OCI-LY1 (cell line): Measurements from ENCODE around the gene MGST3.
"Not testable (repeated sequence)": the region's sequence is repeated elsewhere in the genome, so short reads cannot be mapped to it uniquely, and the experiment has no call there.

ENCODE experiments used
- H2AFZ ChIP-seq: fragments of 200-600 bp; sonication (generic), shearing (Covaris generic); 2 replicates; pipeline ENCODE4 v1.6.0; 2014; ENCODE audit warnings: antibody characterized with exemption, mild to moderate bottlenecking, low read length
- H3F3A ChIP-seq: fragments of 200-600 bp; sonication (generic), shearing (Covaris generic); 2 replicates; pipeline ENCODE4 v1.6.0; 2014; ENCODE audit warnings: mild to moderate bottlenecking, antibody characterized with exemption, low read length, moderate library complexity; ENCODE audit not compliant: insufficient read depth
- H3K27ac ChIP-seq: fragments of 200-600 bp; sonication (generic); 2 replicates; pipeline ENCODE4 v1.5.1; 2014; ENCODE audit warnings: low read length, mixed run types, mild to moderate bottlenecking, low read depth; ENCODE audit not compliant: poor library complexity, severe bottlenecking
- H3K27me3 ChIP-seq: fragments of 200-600 bp; sonication (generic); 2 replicates; pipeline ENCODE4 v1.6.0; 2014; ENCODE audit warnings: antibody characterized with exemption, mild to moderate bottlenecking, low read length, moderate library complexity; ENCODE audit not compliant: insufficient read depth
- H3K36me3 ChIP-seq: fragments of 200-600 bp; sonication (generic); 2 replicates; pipeline ENCODE4 v1.6.1; 2014; ENCODE audit warnings: mild to moderate bottlenecking, antibody characterized with exemption, low read length, moderate library complexity, mixed read lengths; ENCODE audit not compliant: insufficient read depth
- H3K4me1 ChIP-seq: fragments of 200-600 bp; sonication (generic); 2 replicates; pipeline ENCODE4 v1.5.1; 2014; ENCODE audit warnings: mild to moderate bottlenecking, low read length, moderate library complexity; ENCODE audit not compliant: insufficient read depth, severe bottlenecking
- H3K4me2 ChIP-seq: fragments of 200-600 bp; sonication (generic), shearing (Covaris generic); 2 replicates; pipeline ENCODE4 v1.6.1; 2014; ENCODE audit warnings: low read length
- H3K4me3 ChIP-seq: fragments of 200-600 bp; sonication (generic); 2 replicates; pipeline ENCODE4 v1.5.1; 2014; ENCODE audit warnings: low read length, low read depth, mild to moderate bottlenecking, mixed read lengths; ENCODE audit not compliant: poor library complexity, severe bottlenecking
- H3K79me2 ChIP-seq: fragments of 200-600 bp; shearing (Covaris generic); 2 replicates; pipeline ENCODE4 v1.6.1; 2016; ENCODE audit warnings: mixed run types, low read length, mixed read lengths; ENCODE audit not compliant: insufficient read depth
- H3K9ac ChIP-seq: fragments of 200-600 bp; sonication (generic), shearing (Covaris generic); 2 replicates; pipeline ENCODE4 v1.6.1; 2014; ENCODE audit warnings: mild to moderate bottlenecking, low read length, mixed read lengths
- H3K9me2 ChIP-seq: fragments of 200-600 bp; sonication (generic), shearing (Covaris generic); 2 replicates; pipeline ENCODE4 v1.6.1; 2014; ENCODE audit warnings: low read depth, mild to moderate bottlenecking, low read length, mixed read lengths
- H3K9me3 ChIP-seq: fragments of 200-600 bp; shearing (Covaris generic); 2 replicates; pipeline ENCODE4 v1.6.1; 2014; ENCODE audit warnings: low read length, mixed read lengths
- H4K20me1 ChIP-seq: fragments of 200-600 bp; sonication (generic), shearing (Covaris generic); 2 replicates; pipeline ENCODE4 v1.6.0; 2016; ENCODE audit warnings: mild to moderate bottlenecking, low read length; ENCODE audit not compliant: insufficient read depth
- CTCF ChIP-seq: fragments of 200-600 bp; sonication (generic), shearing (Covaris generic); IDR thresholded peaks from 2 replicates; pipeline ENCODE4 v1.5.1; 2017; ENCODE audit warnings: mild to moderate bottlenecking, antibody characterized with exemption, low read length, moderate library complexity, mixed read lengths
- EZH2 ChIP-seq: fragments of 200-600 bp; sonication (generic), shearing (Covaris generic); IDR thresholded peaks from 2 replicates; pipeline ENCODE4 v1.8.0; 2017; ENCODE audit warnings: borderline replicate concordance, mixed run types, mild to moderate bottlenecking, antibody characterized with exemption, low read length, moderate library complexity, mixed read lengths

The MGST3 gene

GRCh38 chr1:165678509-165678908 is 47.5 kb downstream of the MGST3 start:
- TF ChIP-seq EZH2: no peak
- no peak for TF ChIP-seq CTCF
- Histone ChIP-seq H3K9ac (no peak overlapping the region), H3K27ac (no peak overlapping the region), H3K4me3 (no peak overlapping the region), H3K36me3 (peaks cover 74% of the 10 kb centered on the region), H3K27me3 (no peaks in the 10 kb centered on the region), H3K79me2 (no peaks in the 10 kb centered on the region), H2AFZ (no peak overlapping the region), H4K20me1 (no peaks in the 10 kb centered on the region), H3F3A (no peaks in the 10 kb centered on the region), H3K4me1 (no peaks in the 10 kb centered on the region), H3K9me3 (no peaks in the 10 kb centered on the region), H3K4me2 (no peak overlapping the region), H3K9me2 (no peaks in the 10 kb centered on the region)

GRCh38 chr1:165679282-165680036 is 48.4 kb downstream of the MGST3 start:
- Histone ChIP-seq H3K4me2 (no peak overlapping the region), H2AFZ (no peak overlapping the region), H3K27me3 (no peaks in the 10 kb centered on the region), H3K9ac (no peak overlapping the region), H3K4me1 (no peaks in the 10 kb centered on the region), H3K4me3 (no peak overlapping the region), H3K27ac (no peak overlapping the region), H3K79me2 (no peaks in the 10 kb centered on the region), H3K36me3 (peaks cover 77% of the 10 kb centered on the region), H3K9me3 (no peaks in the 10 kb centered on the region), H3K9me2 (no peaks in the 10 kb centered on the region), H4K20me1 (no peaks in the 10 kb centered on the region), H3F3A (no peaks in the 10 kb centered on the region)
- TF ChIP-seq CTCF (peak; percentile 15; the same call in 1 of the 2 replicates), EZH2 (no peak)

DNA sequence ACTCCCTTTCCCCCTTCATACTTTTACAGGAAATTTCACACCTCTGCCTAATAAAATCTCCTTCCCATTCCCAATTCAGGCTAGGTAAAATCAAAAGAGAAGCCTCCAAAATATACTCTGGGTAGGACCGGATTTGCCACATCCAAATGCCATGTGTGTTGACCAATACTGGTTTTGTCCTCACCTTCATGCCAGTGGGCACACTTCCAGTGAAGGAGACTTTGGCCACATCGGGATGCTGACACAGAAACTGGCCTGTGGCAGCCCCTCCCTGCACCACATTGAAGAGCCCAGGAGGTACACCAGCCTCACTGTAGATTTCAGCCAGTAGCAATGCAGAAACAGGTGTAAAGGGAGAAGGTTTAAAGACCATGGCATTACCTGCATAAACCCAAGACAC is 49.3 kb downstream of the MGST3 start:
- Histone ChIP-seq H3K4me3 (no peak overlapping the region), H3K36me3 (peaks cover 78% of the 10 kb centered on the region), H2AFZ (no peak overlapping the region), H4K20me1 (no peaks in the 10 kb centered on the region), H3K4me2 (no peak overlapping the region), H3K27me3 (no peaks in the 10 kb centered on the region), H3K4me1 (no peaks in the 10 kb centered on the region), H3K9ac (no peak overlapping the region), H3K27ac (no peak overlapping the region), H3F3A (no peaks in the 10 kb centered on the region), H3K79me2 (0 out of 2 replicates have a peak, but pooled peaks cover 2% of the 10 kb centered on the region), H3K9me3 (no peaks in the 10 kb centered on the region), H3K9me2 (no peaks in the 10 kb centered on the region)
- TF ChIP-seq EZH2 (no peak), CTCF (no peak)

DNA sequence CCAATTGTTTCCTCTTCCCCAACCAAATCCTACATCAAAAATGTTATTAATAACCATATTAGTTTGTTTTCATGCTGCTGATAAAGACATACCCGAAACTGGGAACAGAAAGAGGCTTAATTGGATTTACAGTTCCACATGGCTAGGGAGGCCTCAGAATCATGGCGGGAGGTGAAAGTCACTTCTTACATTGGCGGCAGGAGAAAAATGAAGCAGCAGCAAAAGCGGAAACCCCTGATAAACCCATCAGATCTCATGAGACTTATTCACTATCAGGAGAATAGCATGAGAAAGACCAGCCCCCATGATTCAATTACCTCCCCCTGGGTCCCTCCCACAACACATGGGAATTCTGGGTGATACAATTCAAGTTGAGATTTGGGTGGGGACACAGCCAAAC is 49.7 kb downstream of the MGST3 start:
- not testable (repeated sequence) for H3K27ac ChIP-seq, H3K4me1 ChIP-seq, H3K9me2 ChIP-seq, H3K9me3 ChIP-seq, H3K4me2 ChIP-seq, H2AFZ ChIP-seq, H4K20me1 ChIP-seq, H3F3A ChIP-seq, H3K9ac ChIP-seq, H3K79me2 ChIP-seq, H3K27me3 ChIP-seq, H3K4me3 ChIP-seq
- peaks cover 78% of the 10 kb centered on the region for H3K36me3 ChIP-seq
